H1 (cell line): ENCODE measurements around the gene IL2RA. TPM values are rescaled to one million over a fixed set of nuclear protein-coding genes. Genes with fewer than 3 reads are reported as not detected.

Experiments
- CBX5 ChIP-seq: fragments of 300-800, 300-1000 bp; sonication (generic); IDR thresholded peaks from 2 replicates; pipeline ENCODE4 v1.7.1; 2016; ENCODE audit warnings: antibody characterized with exemption, low read length, low read depth
- CHD7 ChIP-seq: fragments of 300-600 bp; sonication (generic); IDR thresholded peaks from 2 replicates; pipeline ENCODE4 v1.7.1; 2012; ENCODE audit warnings: low read length, moderate library complexity, mild to moderate bottlenecking, inconsistent platforms; ENCODE audit not compliant: insufficient replicate concordance
- KDM1A ChIP-seq: fragments of 200-600, 300-600 bp; sonication (generic); IDR thresholded peaks from 2 replicates; pipeline ENCODE4 v1.7.1; 2016; ENCODE audit warnings: mild to moderate bottlenecking, low read length, borderline replicate concordance
- RNF2 ChIP-seq: fragments of 200-900, 300-1000 bp; sonication (generic); IDR thresholded peaks from 2 replicates; pipeline ENCODE4 v1.7.1; 2016; ENCODE audit warnings: borderline replicate concordance, low read depth, mild to moderate bottlenecking, antibody characterized with exemption, low read length; ENCODE audit not compliant: poor library complexity, severe bottlenecking; ENCODE audit errors: missing control alignments
- SRF ChIP-seq: IDR thresholded peaks from 2 replicates; pipeline ENCODE4 v1.6.1; 2011; ENCODE audit warnings: mild to moderate bottlenecking, low read depth, low read length, moderate library complexity
- polyA plus RNA-seq, 7 experiments: library from polyadenylated mRNA; depleted of rRNA in 3 of 7; stranded (reverse) in 5 of 7; unstranded in 2 of 7; fragments of >200 nt in 5 of 7; fragments of 200-250 nt in 2 of 7; gene quantifications; 1 replicate in 5 of 7; 2 replicates in 1 of 7; 4 replicates in 1 of 7; pipeline versions ENCODE4 v1.2.1 to v1.2.3, GENCODE V29; 2011 to 2013; ENCODE audit warnings: missing spikeins in 2 of 7, mixed read lengths in 2 of 7
- total RNA-seq: library from RNA; stranded (reverse); fragmentation: NEBNext Ultra II Directional; extraction: Animal tissue kit (Norgen Biotek cat#: 25700); gene quantifications from 2 replicates; pipeline ENCODE4 v1.2.1, GENCODE V29; 2021

IL2RA gene
- total and polyA plus RNA-seq, 2 of the 8 experiments (the other 6 are each of a cell fraction or from before 2014, with no cell fraction given), result not detected

GRCh38 chr10:6083523-6084475 is 21.6 kb upstream of the IL2RA start (continued):
- no peak for TF ChIP-seq KDM1A
- no peak for TF ChIP-seq SRF
- TF ChIP-seq RNF2, result no peak
- TF ChIP-seq CHD7, result no peak
- TF ChIP-seq CBX5, result no peak
